Endothelial cell of umbilical vein (primary cell): Measurements from ENCODE around the gene MRPL58. TPM values are rescaled to one million over a fixed set of nuclear protein-coding genes. Genes with fewer than 3 reads are reported as not detected.

Source experiments
- BruUV-seq: library from RNA; stranded (reverse); fragments of 400-500 nt; replicated peaks from 2 replicates; lab custom pipeline; 2021; lab: Mats Ljungman, UMichigan
- CTCF ChIA-PET: fragments of 300-600, 350-600 bp; sonication (Branson Sonifier 250); formaldehyde crosslinking; loops from one replicate; lab custom pipeline; 2021; ENCODE audit warnings: antibody characterized with exemption, inconsistent platforms; lab: Charles Lee
- POLR2A ChIA-PET: fragments of 300-600, 350-600 bp; sonication (Branson Sonifier 250); formaldehyde crosslinking; loops from one replicate; lab custom pipeline; 2021; ENCODE audit warnings: antibody characterized with exemption, inconsistent platforms; lab: Charles Lee
- DNase-seq: peaks from one replicate; pipeline ENCODE4 v3.0.0-alpha.2; 2011; ENCODE audit warnings: low read depth, low spot score
- FAIRE-seq: peaks from 2 replicates; lab custom pipeline; 2011; peaks lifted over from hg19 to GRCh38; lab: Jason Lieb, UNC
- H2AFZ ChIP-seq: 2 replicates; pipeline ENCODE4 v1.6.0; 2012; ENCODE audit warnings: low read depth, low read length, control low read depth, inconsistent platforms
- H3K27ac ChIP-seq: 2 replicates; pipeline ENCODE4 v1.5.1; 2011; ENCODE audit warnings: low read depth, mild to moderate bottlenecking, control low read depth, low read length, moderate library complexity; ENCODE audit not compliant: insufficient read depth
- H3K27me3 ChIP-seq, 2 experiments: 2 replicates each; pipeline versions ENCODE4 v1.6.0 to v1.6.1; 2011; ENCODE audit warnings: low read length in 2 of 2, mixed read lengths in 1 of 2; ENCODE audit not compliant: control insufficient read depth in 2 of 2, insufficient read depth in 2 of 2
- H3K36me3 ChIP-seq, 2 experiments: 2 replicates in 1 of 2; 3 replicates in 1 of 2; pipeline ENCODE4 v1.5.1; 2011; ENCODE audit warnings: low read length in 2 of 2, mild to moderate bottlenecking in 1 of 2, moderate library complexity in 1 of 2; ENCODE audit not compliant: control insufficient read depth in 2 of 2, insufficient read depth in 2 of 2; ENCODE audit errors: extremely low read depth in 1 of 2
- H3K4me1 ChIP-seq: 3 replicates; pipeline ENCODE4 v1.5.1; 2011; ENCODE audit warnings: mild to moderate bottlenecking, low read length; ENCODE audit not compliant: control insufficient read depth, insufficient read depth; ENCODE audit errors: extremely low read depth
- H3K4me2 ChIP-seq: 2 replicates; pipeline ENCODE4 v1.6.1; 2011; ENCODE audit warnings: low read length, control low read depth, mixed read lengths; ENCODE audit not compliant: insufficient read depth
- H3K4me3 ChIP-seq, 3 experiments: fragments of 200-600 bp in 1 of 3; sonication (generic), shearing (Covaris generic) in 1 of 3; replicated peaks in 1 of 3; 2 replicates each; pipeline ENCODE4 v1.5.1; 2011 to 2016; ENCODE audit warnings: control low read depth in 3 of 3, low read length in 3 of 3, mild to moderate bottlenecking in 2 of 3, inconsistent platforms in 1 of 3, low read depth in 1 of 3, moderate library complexity in 1 of 3; ENCODE audit not compliant: insufficient read depth in 1 of 3
- H3K79me2 ChIP-seq: 2 replicates; pipeline ENCODE4 v1.6.0; 2012; ENCODE audit warnings: low read length, inconsistent platforms; ENCODE audit not compliant: control insufficient read depth, insufficient read depth
- H3K9ac ChIP-seq: replicated peaks from 2 replicates; pipeline ENCODE3; 2011; ENCODE audit warnings: low read length, control low read depth; ENCODE audit not compliant: insufficient read depth; ENCODE audit errors: extremely low read depth
- H3K9me1 ChIP-seq: replicated peaks from 3 replicates; pipeline ENCODE4 v1.6.0; 2011; ENCODE audit warnings: mild to moderate bottlenecking, low read length; ENCODE audit not compliant: control insufficient read depth, insufficient read depth; ENCODE audit errors: extremely low read depth
- H3K9me3 ChIP-seq: replicated peaks from 2 replicates; pipeline ENCODE4 v1.5.1; 2012; ENCODE audit warnings: low read length, inconsistent platforms; ENCODE audit not compliant: control insufficient read depth, insufficient read depth
- H4K20me1 ChIP-seq: replicated peaks from 2 replicates; pipeline ENCODE3; 2011; ENCODE audit warnings: mild to moderate bottlenecking, low read length; ENCODE audit not compliant: control insufficient read depth, insufficient read depth; ENCODE audit errors: extremely low read depth
- CTCF ChIP-seq, 2 donors: IDR thresholded peaks; 1 replicate in 1 of 2; 2 replicates in 1 of 2; pipeline ENCODE4 v1.5.1; 2011; ENCODE audit warnings: low read length in 2 of 2, mild to moderate bottlenecking in 2 of 2, moderate library complexity in 2 of 2, control low read depth in 1 of 2, inconsistent platforms in 1 of 2, low read depth in 1 of 2; ENCODE audit not compliant: insufficient read depth in 1 of 2; ENCODE audit errors: extremely low read depth in 1 of 2
- EZH2 ChIP-seq: IDR thresholded peaks from 2 replicates; pipeline ENCODE4 v1.6.1; 2012; ENCODE audit warnings: borderline replicate concordance, low read depth, mild to moderate bottlenecking, moderate library complexity, low read length, inconsistent platforms; ENCODE audit not compliant: severe bottlenecking
- FOS ChIP-seq: IDR thresholded peaks from 2 replicates; pipeline ENCODE4 v1.6.1; 2011; ENCODE audit warnings: mild to moderate bottlenecking, low read length, moderate library complexity, borderline replicate concordance; ENCODE audit not compliant: insufficient read depth
- GATA2 ChIP-seq: IDR thresholded peaks from 2 replicates; pipeline ENCODE4 v1.7.0; 2011; ENCODE audit warnings: low read depth, mild to moderate bottlenecking, moderate library complexity, mixed read lengths, low read length; ENCODE audit not compliant: insufficient read length, insufficient read depth
- JUN ChIP-seq: IDR thresholded peaks from 2 replicates; pipeline ENCODE4 v1.6.1; 2011; ENCODE audit warnings: borderline replicate concordance, low read depth; ENCODE audit not compliant: insufficient read length, insufficient read depth
- MAX ChIP-seq: IDR thresholded peaks from 2 replicates; pipeline ENCODE4 v1.6.1; 2011; ENCODE audit not compliant: insufficient read depth, insufficient read length
- MYC ChIP-seq: IDR thresholded peaks from one replicate; pipeline ENCODE4 v1.6.1; 2011; ENCODE audit warnings: mild to moderate bottlenecking, low read depth, low read length
- POLR2A ChIP-seq: IDR thresholded peaks from 2 replicates; pipeline ENCODE4 v1.6.1; 2012; ENCODE audit warnings: low read depth, mild to moderate bottlenecking, control low read depth, low read length
- POLR2AphosphoS5 ChIP-seq: IDR thresholded peaks from 2 replicates; pipeline ENCODE4 v1.6.1; 2012; ENCODE audit warnings: low read depth, mild to moderate bottlenecking, control low read depth, low read length, moderate library complexity; ENCODE audit not compliant: insufficient read depth
- dilution Hi-C: fragments of 300-500 bp; cut with MboI; formaldehyde crosslinking; loops from one replicate; pipeline ENCODE4 v1.15.0; 2019; ENCODE audit warnings: low sequenced_read_pairs; ENCODE audit not compliant: extremely low pct_ligation_motif_present
- intact Hi-C: fragments of 100-400 bp; cut with micrococcal nuclease; formaldehyde crosslinking; loops from one replicate; pipeline ENCODE4 v1.10.0; 2022
- polyA plus RNA-seq, 4 experiments: library from polyadenylated mRNA; depleted of rRNA in 3 of 4; stranded (reverse) in 3 of 4; unstranded in 1 of 4; fragments of >200 nt; gene quantifications; 2 replicates each; pipeline versions ENCODE4 v1.2.1 to v1.2.3, GENCODE V29; 2011 to 2012; ENCODE audit warnings: missing spikeins in 1 of 4
- total RNA-seq: library from RNA; stranded (reverse); gene quantifications from 2 replicates; pipeline ENCODE4 v1.2.3, GENCODE V29; 2021

Gene MRPL58
- total and polyA plus RNA-seq, 2 donors (not counting 3 experiments of a cell fraction or from before 2014, with no cell fraction given), result 38.0 to 43.7 TPM

- H3K27ac ChIP-seq, result no peak overlapping the region
- H3K4me1 ChIP-seq, result peaks cover 20% of the 10 kb centered on the region
- no peaks in the 10 kb centered on the region for H3K36me3 ChIP-seq
- H3K4me2 ChIP-seq, result peak overlapping the region; percentile 93
- peak overlapping the region; percentile 6 to 93 (median 74) for H3K4me3 ChIP-seq
- peak overlapping the region; percentile 71 for H2AFZ ChIP-seq
- H3K9ac ChIP-seq, result peak overlapping the region; percentile 62
- peak; percentile 49 for DNase-seq
- no peak for TF ChIP-seq EZH2
- TF ChIP-seq POLR2AphosphoS5, result no peak
- no peak for TF ChIP-seq GATA2
- TF ChIP-seq POLR2A, result no peak
- TF ChIP-seq FOS, result no peak
- TF ChIP-seq MYC, result no peak
- no peak for TF ChIP-seq JUN
- TF ChIP-seq CTCF (IDR thresholded peaks at IDR 0.05; ENCODE audit: extremely low read depth in 1 of 2, insufficient read depth in 1 of 2, low read depth in 1 of 2, low read length in 2 of 2), result no peak
- no peak for TF ChIP-seq MAX
- no peaks in the 10 kb centered on the region for H3K79me2 ChIP-seq
- no peaks in the 10 kb centered on the region for H3K9me1 ChIP-seq
- FAIRE-seq, result peak; percentile 59
- no peaks in the 10 kb centered on the region for H4K20me1 ChIP-seq
- H3K9me3 ChIP-seq, result no peaks in the 10 kb centered on the region
- POLR2A ChIA-PET, result no interaction called here
- intact Hi-C loops, result loop anchor here (1.0 to 2.0 kb wide), 3 partner anchors 20 to 71 kb away; partner anchors contain the start of gene MRPL58
- CTCF ChIA-PET, result interaction anchor here (1.0 to 2.1 kb wide), 7 partner anchors 20 to 169 kb away, joined by 3 to 21 read pairs (median 4); partner anchors contain the start of genes HID1 and MRPL58
- dilution Hi-C loops, result no loop called here
- BruUV-seq, result no TSS peak
- peaks cover 0 to 2% of the 10 kb centered on the region in 2 experiments for H3K27me3 ChIP-seq
These were observed 20.3 kb downstream of the MRPL58 start for GRCh38 chr17:75032720-75033280.
